HCT116 (cell line): Measurements from ENCODE around the gene DLG2. TPM values are rescaled to one million over a fixed set of nuclear protein-coding genes. Genes with fewer than 3 reads are reported as not detected.

Experiments
- ATAC-seq: fragments of 200-7000 bp; cut with Tn5 transposase; 2 replicates; pipeline ENCODE4 v1.9.1; 2020; ENCODE audit warnings: mild to moderate bottlenecking, moderate library complexity
- BruUV-seq: library from RNA; stranded (reverse); fragments of 400-500 nt; replicated peaks from 2 replicates; lab custom pipeline; 2021; lab: Mats Ljungman, UMichigan
- CTCF ChIA-PET: fragments of 300-600 bp; sonication (Branson Sonifier 250); formaldehyde crosslinking; loops from one replicate; lab custom pipeline; 2021; ENCODE audit warnings: antibody characterized with exemption; lab: Charles Lee
- POLR2A ChIA-PET: fragments of 300-600, 350-600 bp; sonication (Branson Sonifier 250); formaldehyde crosslinking; loops from one replicate; lab custom pipeline; 2021; ENCODE audit warnings: antibody characterized with exemption; lab: Charles Lee
- RAD21 ChIA-PET, 2 experiments: fragments of 300-600 bp; sonication (Branson Sonifier 250); formaldehyde crosslinking; loops; one replicate each; lab custom pipeline; 2023; ENCODE audit warnings: low total read pairs in 2 of 2; ENCODE audit not compliant: uncharacterized antibody in 2 of 2, unreplicated experiment in 2 of 2, low non-redundant PET in 1 of 2; lab: Charles Lee
- DNase-seq: peaks from one replicate; pipeline ENCODE4 v3.0.0-alpha.2; 2010; ENCODE audit warnings: low read depth, low spot score
- H2AFZ ChIP-seq: fragments of 200-600 bp; shearing (Covaris generic), sonication (generic); 2 replicates; pipeline ENCODE4 v1.6.1; 2017; ENCODE audit warnings: low read depth, mixed run types, mixed read lengths, antibody characterized with exemption, low read length; ENCODE audit not compliant: poor library complexity, severe bottlenecking
- H3K27ac ChIP-seq: 2 replicates; pipeline ENCODE4 v1.5.1; 2012; ENCODE audit warnings: low read depth, low read length
- H3K27me3 ChIP-seq: fragments of 200-600 bp; sonication (generic); 2 replicates; pipeline ENCODE4 v1.6.1; 2016; ENCODE audit warnings: mixed run types, low read length, mixed read lengths; ENCODE audit not compliant: insufficient read depth
- H3K36me3 ChIP-seq, 2 experiments: fragments of 200-500 bp in 1 of 2; fragments of 200-600 bp in 1 of 2; sonication (Bioruptor generic) in 1 of 2; sonication (generic) in 1 of 2; 2 replicates each; pipeline versions ENCODE4 v1.5.1 to v1.6.1; 2014 to 2016; ENCODE audit warnings: low read length in 2 of 2, inconsistent platforms in 1 of 2, mixed read lengths in 1 of 2, mixed run types in 1 of 2; ENCODE audit not compliant: insufficient read depth in 2 of 2, control insufficient read depth in 1 of 2
- H3K4me1 ChIP-seq, 2 experiments: fragments of 200-600 bp in 1 of 2; sonication (generic) in 1 of 2; 2 replicates each; pipeline versions ENCODE4 v1.5.1 to v1.6.1; 2012 to 2017; ENCODE audit warnings: low read length in 2 of 2, inconsistent platforms in 1 of 2, mild to moderate bottlenecking in 1 of 2, mixed read lengths in 1 of 2, mixed run types in 1 of 2, moderate library complexity in 1 of 2; ENCODE audit not compliant: insufficient read depth in 2 of 2, control insufficient read depth in 1 of 2
- H3K4me2 ChIP-seq: fragments of 200-600 bp; sonication (generic); 2 replicates; pipeline ENCODE4 v1.6.1; 2017; ENCODE audit warnings: mixed run types, low read length, mixed read lengths
- H3K4me3 ChIP-seq, 2 experiments: fragments of 200-600 bp in 1 of 2; sonication (generic) in 1 of 2; replicated peaks in 1 of 2; 2 replicates each; pipeline ENCODE4 v1.5.1; 2011 to 2016; ENCODE audit warnings: low read length in 2 of 2, control low read depth in 1 of 2, low read depth in 1 of 2, mild to moderate bottlenecking in 1 of 2, mixed read lengths in 1 of 2, mixed run types in 1 of 2
- H3K79me2 ChIP-seq: fragments of 200-600 bp; sonication (generic); 2 replicates; pipeline ENCODE4 v1.6.1; 2017; ENCODE audit warnings: mild to moderate bottlenecking, mixed run types, low read length, moderate library complexity, mixed read lengths; ENCODE audit not compliant: insufficient read depth
- H3K9ac ChIP-seq: fragments of 200-600 bp; sonication (generic); 2 replicates; pipeline ENCODE4 v1.6.1; 2016; ENCODE audit warnings: low read length, mixed read lengths
- H3K9me2 ChIP-seq: fragments of 200-600 bp; sonication (generic), shearing (Covaris generic); 2 replicates; pipeline ENCODE4 v1.6.1; 2017; ENCODE audit warnings: mixed run types, mild to moderate bottlenecking, moderate library complexity; ENCODE audit not compliant: insufficient read depth
- H3K9me3 ChIP-seq, 2 experiments: fragments of 200-500 bp in 1 of 2; fragments of 200-600 bp in 1 of 2; sonication (Bioruptor generic) in 1 of 2; sonication (generic) in 1 of 2; 2 replicates each; pipeline ENCODE4 v1.6.1; 2014 to 2017; ENCODE audit warnings: low read length in 2 of 2, mixed read lengths in 2 of 2, inconsistent platforms in 1 of 2, low read depth in 1 of 2, mild to moderate bottlenecking in 1 of 2, mixed run types in 1 of 2, moderate library complexity in 1 of 2; ENCODE audit not compliant: control insufficient read depth in 1 of 2, insufficient read depth in 1 of 2
- H4K20me1 ChIP-seq: fragments of 200-600 bp; sonication (generic), shearing (Covaris generic); 2 replicates; pipeline ENCODE4 v1.6.1; 2017; ENCODE audit warnings: mixed run types, mild to moderate bottlenecking, moderate library complexity; ENCODE audit not compliant: insufficient read depth
- ATF3 ChIP-seq: IDR thresholded peaks from 2 replicates; pipeline ENCODE4 v1.6.1; 2012
- CEBPB ChIP-seq: IDR thresholded peaks from 2 replicates; pipeline ENCODE4 v1.6.1; 2012; ENCODE audit warnings: low read depth
- CTCF ChIP-seq, 3 experiments: fragments of 200-600 bp in 1 of 3; sonication (generic) in 1 of 3; IDR thresholded peaks in 2 of 3; conservative IDR thresholded peaks in 1 of 3; 2 replicates each; pipeline ENCODE4 v1.5.1; 2012 to 2017; ENCODE audit warnings: low read depth in 2 of 3, low read length in 2 of 3, antibody characterized with exemption in 1 of 3, borderline replicate concordance in 1 of 3, control low read depth in 1 of 3, mild to moderate bottlenecking in 1 of 3, mixed read lengths in 1 of 3, mixed run types in 1 of 3, moderate library complexity in 1 of 3; ENCODE audit not compliant: insufficient read depth in 1 of 3
- ELF1 ChIP-seq: IDR thresholded peaks from 2 replicates; pipeline ENCODE4 v1.6.1; 2012; ENCODE audit warnings: low read depth, borderline replicate concordance
- EZH2 ChIP-seq: fragments of 200-600 bp; sonication (generic); IDR thresholded peaks from 2 replicates; pipeline ENCODE4 v1.6.1; 2017; ENCODE audit warnings: antibody characterized with exemption, mixed run types
- EZH2phosphoT487 ChIP-seq: fragments of 200-600 bp; IDR thresholded peaks from 2 replicates; pipeline ENCODE4 v1.6.1; 2018; ENCODE audit warnings: antibody characterized with exemption, borderline replicate concordance
- FOSL1 ChIP-seq: IDR thresholded peaks from 2 replicates; pipeline ENCODE4 v1.6.1; 2012; ENCODE audit warnings: low read depth
- MAX ChIP-seq: IDR thresholded peaks from 2 replicates; pipeline ENCODE4 v1.6.1; 2012
- POLR2A ChIP-seq: IDR thresholded peaks from 2 replicates; pipeline ENCODE4 v1.7.0; 2011; ENCODE audit warnings: borderline replicate concordance; ENCODE audit not compliant: insufficient read depth, insufficient read length; ENCODE audit errors: extremely low read depth
- POLR2AphosphoS5 ChIP-seq: IDR thresholded peaks from 2 replicates; pipeline ENCODE4 v1.6.1; 2011; ENCODE audit warnings: mild to moderate bottlenecking, low read depth, low read length, moderate library complexity
- RAD21 ChIP-seq: IDR thresholded peaks from 2 replicates; pipeline ENCODE4 v1.6.1; 2012; ENCODE audit warnings: low read depth, mild to moderate bottlenecking
- REST ChIP-seq: IDR thresholded peaks from 2 replicates; pipeline ENCODE4 v1.6.1; 2012; ENCODE audit warnings: low read depth
- SIN3A ChIP-seq: IDR thresholded peaks from 2 replicates; pipeline ENCODE4 v1.6.1; 2012; ENCODE audit warnings: low read depth
- SP1 ChIP-seq: IDR thresholded peaks from 2 replicates; pipeline ENCODE4 v1.6.1; 2012; ENCODE audit warnings: low read depth
- SRF ChIP-seq: IDR thresholded peaks from 2 replicates; pipeline ENCODE4 v1.6.1; 2012; ENCODE audit warnings: low read depth
- TCF7L2 ChIP-seq: IDR thresholded peaks from 2 replicates; pipeline ENCODE4 v1.7.0; 2011; ENCODE audit warnings: borderline replicate concordance, inconsistent platforms; ENCODE audit not compliant: insufficient read depth, insufficient read length; ENCODE audit errors: extremely low read depth
- YY1 ChIP-seq: IDR thresholded peaks from 2 replicates; pipeline ENCODE4 v1.6.1; 2011; ENCODE audit warnings: low read length, low read depth, moderate library complexity, mild to moderate bottlenecking; ENCODE audit not compliant: insufficient replicate concordance; ENCODE audit errors: extremely low read depth
- ZBTB33 ChIP-seq: IDR thresholded peaks from 2 replicates; pipeline ENCODE4 v1.6.1; 2011; ENCODE audit warnings: mild to moderate bottlenecking, low read length, moderate library complexity; ENCODE audit not compliant: insufficient replicate concordance; ENCODE audit errors: extremely low read depth
- ZFX ChIP-seq: fragments of 450-650 bp; IDR thresholded peaks from 2 replicates; pipeline ENCODE4 v1.6.1; 2017
- ZNF274 ChIP-seq: fragments of 200-500 bp; sonication (Bioruptor generic); IDR thresholded peaks from 2 replicates; pipeline ENCODE4 v1.6.1; 2014; ENCODE audit warnings: mild to moderate bottlenecking, low read depth, low read length, inconsistent platforms
- intact Hi-C: fragments of 100-400 bp; cut with micrococcal nuclease; formaldehyde crosslinking; loops from 2 replicates; pipeline ENCODE4 v1.10.0; 2022
- total RNA-seq: library from RNA; stranded (reverse); gene quantifications from one replicate; pipeline ENCODE4 v1.2.1, GENCODE V29; 2021; ENCODE audit not compliant: unreplicated experiment

Gene DLG2
- total RNA-seq, 1 experiment from 2014 or later, result 2.4 TPM

GRCh38 chr11:83475760-83476159 is 2151.4 kb downstream of the DLG2 start:
- no TSS peak for BruUV-seq
- Histone ChIP-seq H3K79me2 (no peaks in the 10 kb centered on the region), H3K27me3 (peaks cover 27% of the 10 kb centered on the region), H4K20me1 (no peaks in the 10 kb centered on the region), H3K9me3 (no peaks in the 10 kb centered on the region), H3K9ac (no peak overlapping the region), H2AFZ (no peak overlapping the region), H3K4me3 (no peak overlapping the region), H3K4me1 (no peaks in the 10 kb centered on the region), H3K9me2 (no peaks in the 10 kb centered on the region), H3K4me2 (no peak overlapping the region), H3K27ac (no peak overlapping the region), H3K36me3 (no peaks in the 10 kb centered on the region)
- POLR2A ChIA-PET, result no interaction called here
- RAD21 ChIA-PET, result no interaction called here
- TF ChIP-seq YY1 (no peak), REST (no peak), ZBTB33 (no peak), CTCF (IDR thresholded peaks at IDR 0.05 in 2 of 3, conservative IDR thresholded peaks at IDR 0.05 in 1 of 3; ENCODE audit: borderline replicate concordance in 1 of 3, insufficient read depth in 1 of 3, low read depth in 2 of 3, low read length in 2 of 3) (no peak), EZH2 (no peak), EZH2phosphoT487 (no peak), SIN3A (no peak), ELF1 (no peak), ZNF274 (no peak), ATF3 (no peak), TCF7L2 (no peak), CEBPB (no peak), SRF (no peak), ZFX (no peak), SP1 (no peak), POLR2AphosphoS5 (no peak), POLR2A (no peak), RAD21 (no peak), FOSL1 (no peak), MAX (no peak)
- intact Hi-C loops, result no loop called here
- DNase-seq (no peak), ATAC-seq (no peak)
- CTCF ChIA-PET, result no interaction called here
